Posterior vena cava (tissue), 2 donors: ENCODE results near the gene CBFA2T2. TPM values are rescaled to one million over a fixed set of nuclear protein-coding genes. Genes with fewer than 3 reads are reported as not detected.
A peak's percentile ranks its signal among the peaks of the same experiment; 100 is the strongest.
"Not testable (repeated sequence)": the region's sequence is repeated elsewhere in the genome, so short reads cannot be mapped to it uniquely, and the experiment has no call there.

Experiments
- DNase-seq: peaks from one replicate; pipeline ENCODE4 v3.0.0-alpha.2; 2020; ENCODE audit warnings: low spot score
- intact Hi-C, 2 donors: fragments of 100-400 bp; cut with DNase I; formaldehyde crosslinking; loops; one replicate each; pipeline versions ENCODE4 v1.14.1 to v1.14.2; 2022 to 2023
- total RNA-seq, 2 donors: library from RNA; stranded (reverse); fragmentation: NEBNext Ultra II Directional; extraction: Animal tissue kit (Norgen Biotek cat#: 25700); gene quantifications; one replicate each; pipeline ENCODE4 v1.2.1, GENCODE V29; 2021
- donor health status: DM: yes; HTN: yes; CAD: no.
- donor health status: DM: yes; HTN: yes; CAD: no.

The CBFA2T2 gene
- total RNA-seq, 2 donors from 2014 or later, result 11.0 to 12.0 TPM

DNA sequence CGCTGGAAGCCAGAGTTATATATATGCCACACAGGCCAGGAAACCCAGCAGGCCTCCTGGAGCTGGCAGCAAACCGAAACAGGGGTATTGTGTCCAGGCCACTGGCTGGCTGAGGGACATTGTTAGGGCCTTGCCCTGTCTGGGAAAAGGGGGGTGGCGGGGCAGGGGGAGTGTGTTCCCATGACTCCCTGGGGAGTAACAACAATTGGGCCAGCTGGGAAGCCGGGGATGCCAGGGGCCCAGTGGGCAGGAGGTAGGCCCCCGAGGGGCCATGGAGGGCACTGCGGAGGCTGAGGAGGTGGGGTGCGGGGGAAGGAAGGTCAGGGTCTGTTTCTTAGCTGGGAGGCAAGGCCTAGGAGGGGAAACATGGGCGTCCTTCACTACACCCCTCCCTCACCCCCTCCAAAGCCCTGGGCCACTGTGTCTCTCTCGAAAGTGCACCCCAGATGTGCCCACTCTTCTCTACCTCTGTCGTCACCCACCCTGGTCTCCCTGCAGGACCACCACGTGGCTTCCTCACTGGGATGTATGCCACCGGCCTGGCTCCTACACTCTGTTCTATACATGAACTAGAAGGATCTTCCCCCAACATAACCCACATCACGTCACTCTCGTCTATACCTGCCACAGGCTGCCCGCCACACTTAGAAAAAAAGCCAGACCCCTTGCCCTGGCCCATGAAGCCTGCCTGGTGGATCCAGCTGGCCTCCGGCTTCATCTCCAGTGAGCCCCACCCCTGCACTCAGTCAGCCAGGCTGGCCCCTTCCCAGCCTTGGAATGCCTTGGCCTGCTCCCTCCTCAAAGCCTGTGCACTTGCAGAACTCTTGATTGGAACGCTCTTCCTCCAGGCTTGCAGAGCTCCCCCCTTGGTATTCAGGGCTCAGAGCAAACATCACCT is 204.1 kb downstream of the CBFA2T2 start:
- intact Hi-C loops, result no loop called here

DNA sequence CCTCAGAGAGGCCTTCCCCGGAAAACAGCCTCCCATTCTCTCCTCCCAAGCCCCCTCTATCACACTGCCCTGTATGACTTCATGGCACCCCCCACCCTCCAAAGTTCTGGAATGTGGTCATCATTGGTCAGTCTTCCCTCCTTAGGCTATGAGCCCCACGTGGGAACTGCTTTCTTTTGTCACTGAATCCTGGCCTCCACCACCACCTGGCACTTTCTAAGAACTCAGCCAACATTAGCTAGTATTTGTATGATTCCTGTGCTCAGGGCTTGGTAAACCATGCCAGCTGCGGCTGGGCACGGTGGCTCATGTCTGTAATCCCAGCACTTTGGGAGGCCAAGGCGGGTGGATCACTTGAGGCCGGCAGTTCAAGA is 204.7 kb downstream of the CBFA2T2 start:
- no peak for DNase-seq
- intact Hi-C loops, result no loop called here

More for the DNA sequence above, 204.1 kb downstream of the CBFA2T2 start:
- peak; percentile 86 for DNase-seq

DNA sequence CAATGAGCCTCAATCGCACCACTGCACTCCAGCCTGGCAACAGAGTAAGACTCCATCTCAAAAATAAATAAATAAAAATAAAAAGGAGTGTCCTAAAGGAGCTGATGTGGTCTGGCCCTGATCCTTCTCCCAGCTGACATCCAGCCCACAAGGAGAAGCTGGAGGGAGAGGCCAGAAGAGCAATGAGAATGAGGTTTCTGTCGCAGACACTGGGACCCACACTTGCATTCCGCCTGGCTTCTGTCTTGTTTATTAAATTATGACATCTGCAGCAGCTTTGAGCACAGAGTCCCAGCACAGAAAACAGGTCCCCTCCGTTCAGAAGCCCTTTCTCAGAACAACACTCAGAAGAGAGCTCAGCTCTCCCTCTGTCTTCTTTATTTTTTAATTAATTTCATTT is 206.6 kb downstream of the CBFA2T2 start:
- no peak for DNase-seq
- intact Hi-C loops, result no loop called here

DNA sequence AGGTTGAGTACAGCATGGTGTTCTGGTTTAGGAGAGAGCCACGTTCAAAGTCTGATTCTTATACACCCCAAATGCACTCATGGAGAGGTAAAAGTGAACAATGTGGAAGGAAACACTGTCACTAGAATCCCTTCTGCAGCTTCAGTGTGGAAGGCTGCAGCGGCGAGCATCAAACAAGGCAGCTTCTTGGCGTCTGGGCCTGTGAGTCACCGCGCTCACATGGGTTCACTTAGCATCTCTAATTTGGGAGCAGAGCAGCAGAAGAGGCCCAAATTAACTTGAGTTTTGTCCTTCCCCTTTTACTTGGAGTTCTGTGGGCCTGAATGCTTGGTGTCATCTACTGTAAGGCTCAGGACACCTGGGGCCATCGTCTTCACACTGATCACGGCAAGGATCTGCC is 207.2 kb downstream of the CBFA2T2 start:
- intact Hi-C loops, result no loop called here
- DNase-seq, result peak; percentile 92

DNA sequence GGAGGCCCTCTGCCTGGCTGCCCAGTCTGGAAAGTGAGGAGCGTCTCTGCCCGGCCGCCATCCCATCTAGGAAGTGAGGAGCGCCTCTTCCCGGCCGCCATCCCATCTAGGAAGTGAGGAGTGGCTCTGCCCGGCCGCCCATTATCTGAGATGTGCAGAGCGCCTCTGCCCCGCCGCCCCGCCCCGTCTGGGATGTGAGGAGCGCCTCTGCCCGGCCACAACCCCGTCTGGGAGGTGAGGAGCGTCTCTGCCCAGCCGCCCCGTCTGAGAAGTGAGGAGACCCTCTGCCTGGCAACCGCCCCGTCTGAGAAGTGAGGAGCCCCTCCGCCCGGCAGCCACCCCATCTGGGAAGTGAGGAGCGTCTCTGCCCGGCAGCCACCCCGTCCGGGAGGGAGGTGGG is 209.1 kb downstream of the CBFA2T2 start:
- DNase-seq, intact Hi-C loops: not testable (repeated sequence)

Other genes with a start within 250 kb of the CBFA2T2 start
- not detected for gene BPIFB1, start 206.9 kb upstream of the CBFA2T2 start, total RNA-seq
- gene CDK5RAP1, start 88.6 kb upstream of the CBFA2T2 start, total RNA-seq, result 10 to 100 TPM; 15.9 to 19.8 TPM
- gene SNTA1, start 46.3 kb upstream of the CBFA2T2 start, total RNA-seq, result 10 to 100 TPM; 40.1 to 44.7 TPM
- gene C20orf144, start 172.2 kb downstream of the CBFA2T2 start, total RNA-seq, result not detected
- 1 to 10 TPM; 1.2 to 1.4 TPM for gene ACTL10, start 176.8 kb downstream of the CBFA2T2 start, total RNA-seq
- 10 to 100 TPM; 25.5 to 36.6 TPM for gene NECAB3, start 184.3 kb downstream of the CBFA2T2 start, total RNA-seq
- gene E2F1, start 196.3 kb downstream of the CBFA2T2 start, total RNA-seq, result 1 to 10 TPM; 2.0 to 2.2 TPM
- gene PXMP4, start 230.2 kb downstream of the CBFA2T2 start, total RNA-seq, result 1 to 10 TPM; 5.2 to 9.0 TPM
- gene ZNF341, start 241.9 kb downstream of the CBFA2T2 start, total RNA-seq, result 1 to 10 TPM; 1.8 to 2.0 TPM